Activated naive CD8-positive, alpha-beta T cell treated with anti-CD3 and anti-CD28 coated beads, Interleukin-2, amount 50 U/mL, for 16 hours (primary cell): ENCODE measurements around the gene LMAN1.

Experiments used
- DNase-seq: peaks from one replicate; pipeline ENCODE4 v3.0.0-alpha.2; 2020; ENCODE audit warnings: low read depth, low spot score

LMAN1 gene

DNA sequence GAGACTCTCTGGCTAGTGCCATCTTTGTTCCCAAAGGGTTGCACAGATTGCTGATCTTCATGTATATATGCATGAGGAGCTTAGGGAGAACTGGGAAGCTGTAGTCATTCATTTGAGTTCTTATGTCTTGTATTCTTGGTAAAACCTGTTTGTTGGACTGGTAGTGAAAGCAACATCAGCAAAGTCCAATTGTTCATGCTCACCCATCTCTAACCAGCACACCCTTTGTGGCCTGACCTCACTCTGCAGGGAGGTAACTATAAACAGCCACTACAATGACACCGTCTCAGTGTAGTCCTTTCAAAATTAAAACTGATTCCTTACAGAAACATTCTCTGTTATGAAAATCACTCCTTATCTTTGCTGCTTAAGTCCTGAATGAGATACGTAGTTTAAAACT is 13.9 kb upstream of the LMAN1 start:
- DNase-seq: no peak

- no peak for DNase-seq
Observed at GRCh38 chr18:59360381-59360780, 1.3 kb upstream of the LMAN1 start.

DNA sequence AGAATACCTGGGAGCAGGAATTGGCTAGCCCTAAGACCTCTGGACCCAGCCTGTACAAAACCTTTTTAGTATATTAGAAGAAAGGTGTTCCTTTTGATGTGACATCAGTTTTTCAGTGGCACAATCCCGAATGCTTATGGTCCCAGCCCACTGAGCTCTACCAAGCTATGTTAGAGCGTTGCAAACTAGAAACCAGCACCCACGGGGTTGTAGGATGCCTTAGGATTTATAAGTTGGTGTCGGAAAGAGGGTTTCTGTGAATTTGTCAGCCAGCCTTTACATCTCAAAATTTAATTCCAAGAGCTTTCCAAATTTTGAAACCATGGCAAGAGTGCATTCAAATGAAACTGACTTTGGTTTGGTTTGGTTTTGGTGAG is 499 bp upstream of the LMAN1 start:
- DNase-seq: no peak

- no peak for DNase-seq
Observed at GRCh38 chr18:59358414-59358711, 702 bp downstream of the LMAN1 start.

GRCh38 chr18:59357928-59358327 is 1.1 kb downstream of the LMAN1 start:
- DNase-seq: no peak

GRCh38 chr18:59354731-59355130 is 4.3 kb downstream of the LMAN1 start:
- no peak for DNase-seq

DNA sequence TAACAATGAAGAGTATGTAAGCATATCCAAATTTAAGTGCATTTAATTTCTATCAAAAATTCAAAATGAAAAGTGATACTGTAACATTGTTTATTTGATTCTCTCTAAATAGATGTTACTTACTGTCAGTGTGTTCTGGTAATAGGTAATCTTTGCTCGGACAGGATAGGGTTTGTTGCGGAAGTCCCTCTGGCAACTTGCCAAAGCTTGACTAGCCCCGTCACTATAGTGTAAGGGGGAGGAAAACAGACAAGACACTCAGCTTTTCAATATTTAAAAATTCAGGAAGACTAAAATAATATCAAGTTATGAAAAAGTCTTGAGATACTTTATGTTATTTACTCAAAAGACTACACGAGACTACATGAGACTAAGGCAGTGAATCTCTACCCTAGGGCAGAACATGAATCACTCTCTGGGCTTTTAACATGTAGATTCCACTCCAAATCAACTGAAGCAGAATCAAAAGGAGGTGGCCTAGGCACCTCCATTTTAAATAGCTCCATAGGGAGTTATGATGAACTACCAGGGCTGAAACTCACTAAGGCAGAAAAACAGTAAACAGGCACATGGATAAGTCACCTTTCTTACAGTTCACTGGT is 5.9 kb downstream of the LMAN1 start:
- DNase-seq: no peak

- no peak for DNase-seq
Observed at GRCh38 chr18:59352250-59352855, 6.7 kb downstream of the LMAN1 start.

DNA sequence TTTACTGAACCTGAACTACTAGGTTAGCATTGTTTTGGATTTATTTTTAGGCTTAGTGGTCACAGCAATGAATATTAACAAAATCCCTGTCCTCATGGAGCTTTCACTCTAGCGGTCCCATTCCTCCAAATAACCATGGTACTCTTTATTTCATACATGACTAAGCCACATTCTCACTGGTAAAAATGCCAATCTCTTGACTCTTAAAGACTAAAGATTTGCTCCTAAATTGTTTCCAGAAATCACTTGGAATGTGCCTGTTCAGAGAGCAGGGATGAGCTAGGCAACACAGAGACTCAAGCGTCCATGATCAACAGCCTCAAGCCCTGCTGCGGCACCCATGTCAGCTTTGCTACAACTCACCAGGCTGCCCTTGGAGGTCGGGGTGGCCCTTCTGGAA is 13.5 kb downstream of the LMAN1 start:
- no peak for DNase-seq

- DNase-seq: no peak
Observed at GRCh38 chr18:59344996-59345395, 14.1 kb downstream of the LMAN1 start.

DNA sequence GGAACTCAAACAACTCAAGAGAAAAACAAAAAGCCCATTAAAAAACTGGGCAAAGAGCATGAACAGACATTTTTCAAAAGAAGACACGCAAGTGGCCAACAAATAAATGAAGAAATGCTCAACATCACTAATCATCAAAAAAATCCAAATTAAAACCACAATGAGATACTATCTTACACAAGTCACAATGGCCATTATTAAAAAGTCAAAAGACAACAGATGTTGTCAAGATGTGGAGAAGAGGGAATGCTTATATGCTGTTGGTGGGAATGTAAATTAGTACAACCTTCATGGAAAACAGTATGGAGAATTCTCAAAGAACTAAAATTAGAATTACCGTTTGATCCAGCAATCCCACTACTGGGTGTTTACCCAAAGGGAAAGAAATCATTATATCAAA is 15.1 kb downstream of the LMAN1 start:
- no peak for DNase-seq

DNA sequence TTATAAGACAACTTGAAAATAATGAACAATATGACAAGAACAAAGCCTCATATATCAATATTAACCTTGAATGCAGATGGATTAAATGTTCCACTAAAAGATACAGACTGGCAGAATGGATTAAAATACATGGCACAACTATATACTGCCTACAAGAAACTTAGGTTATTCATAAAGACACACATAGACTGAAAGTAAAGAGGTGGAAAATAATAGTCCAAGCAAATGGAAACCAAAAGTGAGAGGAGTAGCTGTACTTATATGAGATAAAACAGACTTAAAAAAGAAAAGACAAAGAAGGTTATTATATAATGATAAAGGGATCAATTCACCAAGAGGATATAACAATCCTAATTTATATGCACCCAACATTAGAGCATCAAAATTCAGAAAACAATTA is 18.2 kb downstream of the LMAN1 start:
- no peak for DNase-seq

DNA sequence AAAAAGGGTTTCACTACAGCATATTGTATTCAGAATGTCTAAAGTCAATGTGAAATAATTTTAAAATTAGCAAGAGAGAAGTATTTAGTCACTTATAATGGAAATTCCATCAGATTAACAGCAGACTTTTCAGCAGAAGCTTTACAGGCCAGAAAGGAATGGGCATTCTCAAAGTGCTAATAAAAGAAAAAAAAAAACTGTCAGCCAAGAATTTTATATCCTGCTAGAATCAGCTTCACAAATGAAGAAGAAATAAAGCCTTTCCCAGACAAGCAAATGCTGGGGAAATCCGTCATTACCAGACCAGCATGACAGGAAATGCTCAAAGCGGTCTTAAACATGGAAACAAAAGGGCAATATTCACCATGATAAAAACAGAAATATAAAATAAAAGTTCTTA is 18.8 kb downstream of the LMAN1 start:
- no peak for DNase-seq

DNA sequence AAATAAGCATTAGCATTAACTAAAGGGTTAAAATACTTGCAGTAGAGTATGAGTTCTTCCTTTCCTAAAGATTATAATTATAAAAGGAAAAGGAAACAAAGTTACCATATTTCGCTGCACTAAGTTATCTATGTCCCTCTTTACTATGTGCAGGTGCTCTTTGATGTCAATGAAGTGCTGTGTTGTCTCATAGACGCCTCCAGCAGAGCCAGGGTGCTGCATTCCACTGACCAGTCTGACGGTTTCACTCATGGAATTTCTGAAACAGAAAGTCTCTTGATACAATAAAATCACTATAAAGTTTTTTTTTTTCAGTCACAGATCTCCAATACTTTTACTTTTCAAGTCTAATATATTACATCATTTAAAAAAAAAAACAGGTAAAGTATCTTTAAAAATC is 26.1 kb downstream of the LMAN1 start:
- DNase-seq: no peak

GRCh38 chr18:59328683-59329082 is 30.4 kb downstream of the LMAN1 start:
- DNase-seq: no peak

DNA sequence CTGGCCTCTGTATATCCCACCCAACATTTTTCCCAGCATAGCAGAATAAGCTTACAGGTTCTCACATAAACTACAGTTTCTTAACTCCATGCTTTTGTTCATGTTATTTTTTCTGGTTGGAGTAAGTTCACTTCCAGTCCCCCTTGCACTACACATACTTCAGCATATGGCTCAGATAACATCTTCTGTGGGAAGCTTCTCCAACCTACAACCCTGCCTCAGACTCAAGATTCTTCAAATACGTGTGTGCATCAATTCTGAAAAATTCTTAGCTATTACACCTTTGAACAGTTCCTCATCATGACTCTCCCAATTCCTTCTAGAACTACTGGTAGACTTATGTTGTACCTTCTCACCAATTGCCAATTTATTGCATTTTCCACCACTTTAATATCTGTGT is 33.1 kb downstream of the LMAN1 start:
- no peak for DNase-seq

DNA sequence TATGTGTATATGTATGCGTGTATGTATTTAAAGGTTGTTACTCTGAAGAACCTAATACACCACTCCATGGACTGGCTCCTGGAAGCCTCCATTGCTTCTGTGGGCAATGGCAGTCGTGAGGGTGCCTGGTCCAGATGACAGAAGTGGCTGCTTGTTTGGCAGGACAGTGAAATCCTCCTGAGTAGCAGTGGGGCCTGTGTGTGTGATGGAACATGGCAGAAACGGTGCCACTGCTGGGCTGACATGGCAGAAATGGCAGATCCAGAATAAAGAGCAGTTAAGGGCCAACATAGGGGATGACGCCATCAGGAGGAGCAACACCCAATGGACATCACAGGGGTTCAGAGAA is 34.5 kb downstream of the LMAN1 start:
- DNase-seq: no peak

DNA sequence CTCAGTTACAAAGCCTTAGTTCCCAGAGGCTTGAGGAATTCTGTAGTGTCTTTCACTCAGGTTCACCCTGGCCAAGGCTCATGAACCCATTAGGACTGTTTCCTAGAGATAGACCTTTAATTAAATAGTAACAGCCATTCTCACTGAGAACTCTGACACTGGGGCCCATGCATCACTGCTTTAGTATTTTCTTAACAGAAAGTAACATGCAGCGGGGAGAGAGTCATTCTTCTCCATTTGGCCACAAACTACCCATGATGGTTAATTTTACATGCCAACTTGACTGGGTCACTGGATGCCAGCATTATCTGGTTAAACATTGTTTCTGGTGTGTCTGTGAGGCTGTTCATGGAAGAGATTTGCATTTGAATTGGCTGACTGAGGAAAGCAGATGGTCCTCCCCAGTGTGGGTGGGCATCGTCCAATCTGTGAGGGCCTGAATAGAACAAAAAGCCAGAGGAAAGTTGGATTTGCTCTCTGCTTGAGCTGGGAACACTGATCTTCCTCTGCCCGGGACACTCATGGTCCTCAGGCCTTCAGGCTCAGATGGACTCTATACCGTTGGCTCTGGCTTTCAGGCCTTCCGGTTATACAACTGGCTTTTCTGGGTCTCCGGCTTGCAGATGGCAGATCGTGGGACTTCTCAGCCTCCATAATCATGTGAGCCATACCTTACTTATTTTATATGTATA is 35.0 kb downstream of the LMAN1 start:
- DNase-seq: no peak

DNA sequence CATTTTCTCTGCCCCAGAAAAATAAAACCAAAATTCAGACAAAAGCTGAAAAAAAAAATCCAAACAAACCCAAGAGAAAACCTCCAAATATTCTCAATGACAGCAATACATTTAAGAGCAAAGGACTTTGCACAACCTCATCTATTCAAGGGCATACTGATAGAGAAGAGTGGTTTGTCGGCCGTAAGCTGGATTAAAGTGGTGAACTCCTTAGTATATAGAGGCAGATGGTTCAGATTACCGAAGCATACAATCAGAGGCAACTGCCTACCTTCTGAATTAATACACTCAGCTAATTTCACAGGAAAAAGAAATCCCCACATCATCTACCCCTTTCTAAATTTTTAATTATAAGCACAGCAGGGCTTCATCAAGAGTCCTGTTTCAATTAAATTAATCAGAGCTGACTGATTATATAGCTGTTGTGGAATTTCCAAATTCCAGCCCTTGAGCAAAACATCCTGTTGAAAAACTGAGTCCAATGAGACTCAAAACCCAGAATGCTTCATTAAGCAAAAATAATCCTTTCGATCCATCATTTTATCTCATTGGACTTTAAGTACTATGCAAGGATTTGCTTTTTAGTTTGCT is 40.5 kb downstream of the LMAN1 start, which contains the start of gene CPLX4:
TSS of gene CPLX4 (minus strand) at position 190 of the 591 bp plus-strand sequence. CDS start at position 3, 187 bp downstream.
- no peak for DNase-seq

DNA sequence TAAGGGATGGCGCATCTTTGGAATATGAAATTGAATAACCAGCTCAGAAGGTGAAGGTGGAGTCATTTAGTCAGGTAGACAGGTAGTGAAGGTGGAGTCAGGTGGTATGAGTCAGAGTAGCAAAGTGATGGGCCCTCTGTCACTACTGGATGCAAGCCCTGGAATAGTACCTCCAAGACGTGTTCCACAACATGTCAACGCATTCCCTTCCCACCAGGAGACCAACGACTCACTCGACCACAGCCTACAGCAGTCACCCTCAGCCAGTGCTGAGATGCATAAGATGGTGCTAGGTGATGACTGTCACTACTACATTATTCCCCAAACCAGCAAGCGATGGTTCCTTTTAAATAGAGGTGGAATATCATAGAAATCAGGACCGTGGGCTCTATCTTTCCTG is 47.4 kb downstream of the LMAN1 start:
- DNase-seq: no peak

DNA sequence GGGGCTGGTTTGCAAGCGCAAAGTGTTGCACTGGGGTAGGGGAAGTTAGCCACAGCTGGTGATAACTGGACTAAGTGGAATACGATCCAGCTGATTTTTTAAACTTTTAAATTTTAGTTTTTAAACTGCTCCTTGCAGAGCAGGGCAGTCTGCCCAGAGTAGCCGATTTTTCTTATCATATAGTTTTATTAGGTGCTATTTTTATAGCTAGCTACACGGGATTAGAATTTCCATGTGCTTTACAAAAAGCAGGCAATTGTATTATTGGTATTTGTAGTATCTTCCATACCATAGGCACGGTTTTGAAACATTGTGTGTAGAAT is 50.2 kb downstream of the LMAN1 start:
- no peak for DNase-seq

- peak; percentile 47 for DNase-seq
Observed at GRCh38 chr18:59308248-59308937, 50.7 kb downstream of the LMAN1 start.

DNA sequence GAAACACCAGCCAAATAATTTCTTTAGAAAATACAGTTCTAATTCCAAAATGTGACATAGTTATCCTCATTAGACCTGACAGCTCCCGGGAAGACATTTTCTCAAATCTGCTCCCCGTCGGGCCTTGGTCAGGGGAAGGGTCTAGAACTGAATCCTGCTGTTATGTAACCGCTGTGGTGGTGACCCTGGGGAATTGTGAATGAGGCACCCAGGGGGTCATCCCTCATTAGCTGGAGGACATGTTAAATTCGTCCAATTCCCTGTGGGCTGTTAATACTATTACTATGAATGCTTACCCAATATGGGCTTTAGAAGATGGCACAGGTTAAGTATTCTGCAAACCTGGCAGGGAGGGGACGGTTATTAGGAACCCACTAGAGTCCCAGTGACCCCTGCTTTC is 52.4 kb downstream of the LMAN1 start:
- DNase-seq: no peak
